Small intestine (tissue), 7 donors: ENCODE results near the gene RAB40C. TPM values are rescaled to one million over a fixed set of nuclear protein-coding genes. Genes with fewer than 3 reads are reported as not detected.

Experiments used
- DNase-seq, 2 donors: peaks; one replicate each; pipeline versions ENCODE4 v3.0.0 to v3.0.0-alpha.2; 2013
- FAIRE-seq: peaks from 2 replicates; lab custom pipeline; 2012; peaks lifted over from hg19 to GRCh38; lab: Jason Lieb, UNC
- H3K27ac ChIP-seq, 3 donors: one replicate each; pipeline ENCODE4 v1.5.1; 2013; ENCODE audit warnings: low read length in 2 of 3, mild to moderate bottlenecking in 2 of 3, control low read depth in 1 of 3, inconsistent platforms in 1 of 3, low read depth in 1 of 3, moderate library complexity in 1 of 3
- H3K27me3 ChIP-seq, 3 donors: one replicate each; pipeline ENCODE4 v1.6.1; 2013; ENCODE audit warnings: low read length in 3 of 3, inconsistent platforms in 1 of 3; ENCODE audit not compliant: control insufficient read depth in 3 of 3, insufficient read depth in 3 of 3
- H3K36me3 ChIP-seq, 3 donors: one replicate each; pipeline ENCODE4 v1.6.1; 2013; ENCODE audit warnings: low read length in 3 of 3, inconsistent platforms in 1 of 3, low read depth in 1 of 3, mild to moderate bottlenecking in 1 of 3, moderate library complexity in 1 of 3; ENCODE audit not compliant: control insufficient read depth in 3 of 3, insufficient read depth in 2 of 3
- H3K4me1 ChIP-seq, 3 donors: one replicate each; pipeline ENCODE4 v1.6.1; 2013; ENCODE audit warnings: low read length in 2 of 3, inconsistent platforms in 1 of 3, low read depth in 1 of 3, mild to moderate bottlenecking in 1 of 3, moderate library complexity in 1 of 3; ENCODE audit not compliant: control insufficient read depth in 3 of 3, insufficient read depth in 2 of 3
- H3K4me3 ChIP-seq, 3 donors: one replicate each; pipeline ENCODE4 v1.5.1; 2013; ENCODE audit warnings: low read length in 3 of 3, control low read depth in 1 of 3, inconsistent platforms in 1 of 3, low read depth in 1 of 3, mild to moderate bottlenecking in 1 of 3, moderate library complexity in 1 of 3
- H3K9me3 ChIP-seq, 2 donors: one replicate each; pipeline ENCODE4 v1.6.1; 2013; ENCODE audit warnings: low read depth in 1 of 2, low read length in 1 of 2; ENCODE audit not compliant: control insufficient read depth in 2 of 2, insufficient read depth in 1 of 2
- WGBS, 3 donors: extraction: QIAGEN DNeasy Blood & Tissue Kit; methylation state at CpG; one replicate each; pipeline ENCODE4 v1.1.7; 2013; 5-methylcytosine and 5-hydroxymethylcytosine counted together
- polyA plus RNA-seq, 4 donors: library from polyadenylated mRNA; stranded (reverse) in 3 of 4; unstranded in 1 of 4; fragments of 200-250 nt in 3 of 4; fragments of 120-200 nt in 1 of 4; gene quantifications; one replicate each; pipeline versions ENCODE4 v1.2.1 to v1.2.3, GENCODE V29; 2013
- donor health status: healthy with polysubstance abuse.
- donor health status: control.
- donor health status: control.
- donor health status: Bipolar disorder and iron deficiency.
- donor health status: healthy.

The RAB40C gene
- polyA plus RNA-seq, 4 donors: 28.9 to 49.0 (median 34.6) TPM

- no peaks in the 10 kb centered on the region for H3K9me3 ChIP-seq
- DNase-seq (no peak), FAIRE-seq (no peak)
- 90 to 91% (median 91%) methylated on average over 14 to 18 of the region's 18 CpGs for WGBS, 3 donors
- H3K4me3 ChIP-seq: no peak overlapping the region
- H3K27me3 ChIP-seq: peaks cover 0 to 3% (median 0%) of the 10 kb centered on the region in 3 donors
- H3K36me3 ChIP-seq: peaks cover 15 to 67% (median 21%) of the 10 kb centered on the region in 3 donors
- H3K4me1 ChIP-seq: peaks cover 3 to 32% (median 5%) of the 10 kb centered on the region in 3 donors
- no peak overlapping the region for H3K27ac ChIP-seq
Measured at GRCh38 chr16:673399-673991, 83.6 kb downstream of the RAB40C start.

- peaks cover 5 to 26% (median 5%) of the 10 kb centered on the region in 3 donors for H3K4me1 ChIP-seq
- 72 to 80% (median 76%) methylated on average over 21 to 22 of the region's 22 CpGs for WGBS, 3 donors
- peaks cover 0 to 3% (median 0%) of the 10 kb centered on the region in 3 donors for H3K27me3 ChIP-seq
- H3K27ac ChIP-seq: no peak overlapping the region
- DNase-seq: no peak
- no peak for FAIRE-seq
- peaks cover 15 to 59% (median 21%) of the 10 kb centered on the region in 3 donors for H3K36me3 ChIP-seq
- no peaks in the 10 kb centered on the region for H3K9me3 ChIP-seq
- no peak overlapping the region for H3K4me3 ChIP-seq
Measured at GRCh38 chr16:674214-674881, 84.5 kb downstream of the RAB40C start.

- peak; percentile 25 to 48 for DNase-seq
- peaks cover 15 to 50% (median 19%) of the 10 kb centered on the region in 3 donors for H3K36me3 ChIP-seq
- H3K27me3 ChIP-seq: peaks cover 0 to 3% (median 0%) of the 10 kb centered on the region in 3 donors
- H3K9me3 ChIP-seq: no peaks in the 10 kb centered on the region
- peak within 1 kb of the TSS; percentile 27 to 42 (median 39) for H3K4me3 ChIP-seq
- WGBS, 3 donors: 5 to 10% (median 6%) methylated on average over 36 to 73 of the region's 73 CpGs
- H3K27ac ChIP-seq: peak within 1 kb of the TSS in 1 of 3 donors; percentile 25
- peaks cover 5 to 26% (median 5%) of the 10 kb centered on the region in 3 donors for H3K4me1 ChIP-seq
- no peak for FAIRE-seq
Measured at GRCh38 chr16:674968-675883, 85.4 kb downstream of the RAB40C start, which contains the start of gene RHBDL1. RHBDL1 (plus strand) TSS chr16:675671; CDS start chr16:675791, 120 bp downstream.

GRCh38 chr16:675884-676564 is 86.2 kb downstream of the RAB40C start:
- no peak overlapping the region for H3K27ac ChIP-seq
- peaks cover 12 to 42% (median 16%) of the 10 kb centered on the region in 3 donors for H3K36me3 ChIP-seq
- DNase-seq (peak; percentile 63 to 64), FAIRE-seq (no peak)
- peak overlapping the region; percentile 27 to 42 (median 39) for H3K4me3 ChIP-seq
- WGBS, 3 donors: 16 to 39% (median 33%) methylated on average over 18 to 25 of the region's 25 CpGs
- peaks cover 0 to 3% (median 0%) of the 10 kb centered on the region in 3 donors for H3K27me3 ChIP-seq
- H3K9me3 ChIP-seq: no peaks in the 10 kb centered on the region
- peaks cover 5 to 28% (median 5%) of the 10 kb centered on the region in 3 donors for H3K4me1 ChIP-seq

GRCh38 chr16:676565-676902 is 86.7 kb downstream of the RAB40C start:
- no peak overlapping the region for H3K4me3 ChIP-seq
- FAIRE-seq: no peak
- WGBS, 3 donors: 30 to 80% (median 55%) methylated on average over 17 to 21 of the region's 21 CpGs
- H3K27me3 ChIP-seq: peaks cover 0 to 3% (median 0%) of the 10 kb centered on the region in 3 donors
- H3K27ac ChIP-seq: peak overlapping the region in 1 of 3 donors; percentile 25
- DNase-seq: no peak
- peaks cover 7 to 42% (median 16%) of the 10 kb centered on the region in 3 donors for H3K36me3 ChIP-seq
- H3K9me3 ChIP-seq: no peaks in the 10 kb centered on the region
- peaks cover 5 to 34% (median 8%) of the 10 kb centered on the region in 3 donors for H3K4me1 ChIP-seq

GRCh38 chr16:676913-677312 is 87.0 kb downstream of the RAB40C start:
- Histone ChIP-seq H3K27me3 (peaks cover 0 to 3% (median 0%) of the 10 kb centered on the region in 3 donors), H3K36me3 (peaks cover 3 to 42% (median 15%) of the 10 kb centered on the region in 3 donors), H3K9me3 (no peaks in the 10 kb centered on the region), H3K4me1 (peaks cover 8 to 37% (median 9%) of the 10 kb centered on the region in 3 donors), H3K27ac (peak overlapping the region in 1 of 3 donors; percentile 25), H3K4me3 (no peak overlapping the region)
- DNase-seq: peak; percentile 86 to 94
- FAIRE-seq: no peak
- WGBS, 3 donors: 15 to 47% (median 30%) methylated on average over 22 to 23 of the region's 23 CpGs

- DNase-seq (no peak), FAIRE-seq (no peak)
- H3K4me1 ChIP-seq: peaks cover 8 to 44% (median 10%) of the 10 kb centered on the region in 3 donors
- peaks cover 0 to 3% (median 0%) of the 10 kb centered on the region in 3 donors for H3K27me3 ChIP-seq
- peaks cover 6 to 42% (median 9%) of the 10 kb centered on the region in 3 donors for H3K36me3 ChIP-seq
- H3K4me3 ChIP-seq: no peak overlapping the region
- H3K27ac ChIP-seq: peak overlapping the region in 1 of 3 donors; percentile 30
- H3K9me3 ChIP-seq: no peaks in the 10 kb centered on the region
- 47 to 57% (median 53%) methylated on average over 49 to 57 of the region's 57 CpGs for WGBS, 3 donors
Measured at GRCh38 chr16:677316-678190, 87.7 kb downstream of the RAB40C start.
